Endothelial cell of umbilical vein (primary cell): ENCODE results near the gene GID4. TPM values are rescaled to one million over a fixed set of nuclear protein-coding genes. Genes with fewer than 3 reads are reported as not detected.

Experiments
- BruUV-seq: library from RNA; stranded (reverse); fragments of 400-500 nt; replicated peaks from 2 replicates; lab custom pipeline; 2021; lab: Mats Ljungman, UMichigan
- CTCF ChIA-PET: fragments of 300-600, 350-600 bp; sonication (Branson Sonifier 250); formaldehyde crosslinking; loops from one replicate; lab custom pipeline; 2021; ENCODE audit warnings: antibody characterized with exemption, inconsistent platforms; lab: Charles Lee
- POLR2A ChIA-PET: fragments of 300-600, 350-600 bp; sonication (Branson Sonifier 250); formaldehyde crosslinking; loops from one replicate; lab custom pipeline; 2021; ENCODE audit warnings: antibody characterized with exemption, inconsistent platforms; lab: Charles Lee
- DNase-seq: peaks from one replicate; pipeline ENCODE4 v3.0.0-alpha.2; 2011; ENCODE audit warnings: low read depth, low spot score
- FAIRE-seq: peaks from 2 replicates; lab custom pipeline; 2011; peaks lifted over from hg19 to GRCh38; lab: Jason Lieb, UNC
- H2AFZ ChIP-seq: 2 replicates; pipeline ENCODE4 v1.6.0; 2012; ENCODE audit warnings: low read depth, low read length, control low read depth, inconsistent platforms
- H3K27ac ChIP-seq: 2 replicates; pipeline ENCODE4 v1.5.1; 2011; ENCODE audit warnings: low read depth, mild to moderate bottlenecking, control low read depth, low read length, moderate library complexity; ENCODE audit not compliant: insufficient read depth
- H3K27me3 ChIP-seq, 2 experiments: 2 replicates each; pipeline versions ENCODE4 v1.6.0 to v1.6.1; 2011; ENCODE audit warnings: low read length in 2 of 2, mixed read lengths in 1 of 2; ENCODE audit not compliant: control insufficient read depth in 2 of 2, insufficient read depth in 2 of 2
- H3K36me3 ChIP-seq, 2 experiments: 2 replicates in 1 of 2; 3 replicates in 1 of 2; pipeline ENCODE4 v1.5.1; 2011; ENCODE audit warnings: low read length in 2 of 2, mild to moderate bottlenecking in 1 of 2, moderate library complexity in 1 of 2; ENCODE audit not compliant: control insufficient read depth in 2 of 2, insufficient read depth in 2 of 2; ENCODE audit errors: extremely low read depth in 1 of 2
- H3K4me1 ChIP-seq: 3 replicates; pipeline ENCODE4 v1.5.1; 2011; ENCODE audit warnings: mild to moderate bottlenecking, low read length; ENCODE audit not compliant: control insufficient read depth, insufficient read depth; ENCODE audit errors: extremely low read depth
- H3K4me2 ChIP-seq: 2 replicates; pipeline ENCODE4 v1.6.1; 2011; ENCODE audit warnings: low read length, control low read depth, mixed read lengths; ENCODE audit not compliant: insufficient read depth
- H3K4me3 ChIP-seq, 3 experiments: fragments of 200-600 bp in 1 of 3; sonication (generic), shearing (Covaris generic) in 1 of 3; replicated peaks in 1 of 3; 2 replicates each; pipeline ENCODE4 v1.5.1; 2011 to 2016; ENCODE audit warnings: control low read depth in 3 of 3, low read length in 3 of 3, mild to moderate bottlenecking in 2 of 3, inconsistent platforms in 1 of 3, low read depth in 1 of 3, moderate library complexity in 1 of 3; ENCODE audit not compliant: insufficient read depth in 1 of 3
- H3K79me2 ChIP-seq: 2 replicates; pipeline ENCODE4 v1.6.0; 2012; ENCODE audit warnings: low read length, inconsistent platforms; ENCODE audit not compliant: control insufficient read depth, insufficient read depth
- H3K9ac ChIP-seq: replicated peaks from 2 replicates; pipeline ENCODE3; 2011; ENCODE audit warnings: low read length, control low read depth; ENCODE audit not compliant: insufficient read depth; ENCODE audit errors: extremely low read depth
- H3K9me1 ChIP-seq: replicated peaks from 3 replicates; pipeline ENCODE4 v1.6.0; 2011; ENCODE audit warnings: mild to moderate bottlenecking, low read length; ENCODE audit not compliant: control insufficient read depth, insufficient read depth; ENCODE audit errors: extremely low read depth
- H3K9me3 ChIP-seq: replicated peaks from 2 replicates; pipeline ENCODE4 v1.5.1; 2012; ENCODE audit warnings: low read length, inconsistent platforms; ENCODE audit not compliant: control insufficient read depth, insufficient read depth
- H4K20me1 ChIP-seq: replicated peaks from 2 replicates; pipeline ENCODE3; 2011; ENCODE audit warnings: mild to moderate bottlenecking, low read length; ENCODE audit not compliant: control insufficient read depth, insufficient read depth; ENCODE audit errors: extremely low read depth
- EZH2 ChIP-seq: IDR thresholded peaks from 2 replicates; pipeline ENCODE4 v1.6.1; 2012; ENCODE audit warnings: borderline replicate concordance, low read depth, mild to moderate bottlenecking, moderate library complexity, low read length, inconsistent platforms; ENCODE audit not compliant: severe bottlenecking
- FOS ChIP-seq: IDR thresholded peaks from 2 replicates; pipeline ENCODE4 v1.6.1; 2011; ENCODE audit warnings: mild to moderate bottlenecking, low read length, moderate library complexity, borderline replicate concordance; ENCODE audit not compliant: insufficient read depth
- GATA2 ChIP-seq: IDR thresholded peaks from 2 replicates; pipeline ENCODE4 v1.7.0; 2011; ENCODE audit warnings: low read depth, mild to moderate bottlenecking, moderate library complexity, mixed read lengths, low read length; ENCODE audit not compliant: insufficient read length, insufficient read depth
- JUN ChIP-seq: IDR thresholded peaks from 2 replicates; pipeline ENCODE4 v1.6.1; 2011; ENCODE audit warnings: borderline replicate concordance, low read depth; ENCODE audit not compliant: insufficient read length, insufficient read depth
- MYC ChIP-seq: IDR thresholded peaks from one replicate; pipeline ENCODE4 v1.6.1; 2011; ENCODE audit warnings: mild to moderate bottlenecking, low read depth, low read length
- POLR2A ChIP-seq: IDR thresholded peaks from 2 replicates; pipeline ENCODE4 v1.6.1; 2012; ENCODE audit warnings: low read depth, mild to moderate bottlenecking, control low read depth, low read length
- POLR2AphosphoS5 ChIP-seq: IDR thresholded peaks from 2 replicates; pipeline ENCODE4 v1.6.1; 2012; ENCODE audit warnings: low read depth, mild to moderate bottlenecking, control low read depth, low read length, moderate library complexity; ENCODE audit not compliant: insufficient read depth
- dilution Hi-C: fragments of 300-500 bp; cut with MboI; formaldehyde crosslinking; loops from one replicate; pipeline ENCODE4 v1.15.0; 2019; ENCODE audit warnings: low sequenced_read_pairs; ENCODE audit not compliant: extremely low pct_ligation_motif_present
- intact Hi-C: fragments of 100-400 bp; cut with micrococcal nuclease; formaldehyde crosslinking; loops from one replicate; pipeline ENCODE4 v1.10.0; 2022
- polyA plus RNA-seq, 4 experiments: library from polyadenylated mRNA; depleted of rRNA in 3 of 4; stranded (reverse) in 3 of 4; unstranded in 1 of 4; fragments of >200 nt; gene quantifications; 2 replicates each; pipeline versions ENCODE4 v1.2.1 to v1.2.3, GENCODE V29; 2011 to 2012; ENCODE audit warnings: missing spikeins in 1 of 4
- total RNA-seq: library from RNA; stranded (reverse); gene quantifications from 2 replicates; pipeline ENCODE4 v1.2.3, GENCODE V29; 2021
- TF ChIP-seq, protein P1 (sequence below): IDR thresholded peaks from 2 replicates; pipeline ENCODE4 v1.6.1; 2011; ENCODE audit not compliant: insufficient read depth, insufficient read length
- TF ChIP-seq, protein P2 (sequence below), 2 donors: IDR thresholded peaks; 1 replicate in 1 of 2; 2 replicates in 1 of 2; pipeline ENCODE4 v1.5.1; 2011; ENCODE audit warnings: low read length in 2 of 2, mild to moderate bottlenecking in 2 of 2, moderate library complexity in 2 of 2, control low read depth in 1 of 2, inconsistent platforms in 1 of 2, low read depth in 1 of 2; ENCODE audit not compliant: insufficient read depth in 1 of 2; ENCODE audit errors: extremely low read depth in 1 of 2

Gene GID4
- total and polyA plus RNA-seq, 2 donors (not counting 3 experiments of a cell fraction or from before 2014, with no cell fraction given) = 6.4 to 11.3 TPM

DNA sequence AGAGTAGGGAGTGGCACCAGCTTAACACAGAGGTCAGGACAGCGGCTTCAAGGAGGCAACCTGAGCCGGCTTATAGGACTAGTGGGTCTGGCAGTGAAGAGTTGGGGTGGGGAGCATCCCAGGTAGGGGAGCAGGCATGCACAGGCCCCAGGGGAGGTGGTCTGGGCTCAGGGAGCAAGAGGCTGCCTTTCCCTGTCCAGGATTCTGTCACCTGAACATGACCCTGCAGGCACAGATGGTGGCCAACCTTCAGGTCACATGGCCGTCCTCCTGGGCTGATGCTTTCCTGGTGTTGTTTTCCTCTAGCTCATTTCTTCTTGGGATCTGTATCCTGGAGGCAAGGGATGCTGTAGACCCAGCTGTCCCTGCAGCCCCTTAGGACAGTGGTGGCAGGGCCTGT is 65.8 kb downstream of the GID4 start:
- no peak overlapping the region for H2AFZ ChIP-seq
- DNase-seq = no peak
- no peak for FAIRE-seq
- H3K9me1 ChIP-seq = no peaks in the 10 kb centered on the region
- H3K4me1 ChIP-seq = no peaks in the 10 kb centered on the region
- TF ChIP-seq POLR2A (no peak), MYC (no peak), JUN (no peak), FOS (no peak), GATA2 (no peak), POLR2AphosphoS5 (no peak), EZH2 (no peak)
- TF ChIP-seq, protein P1, sequence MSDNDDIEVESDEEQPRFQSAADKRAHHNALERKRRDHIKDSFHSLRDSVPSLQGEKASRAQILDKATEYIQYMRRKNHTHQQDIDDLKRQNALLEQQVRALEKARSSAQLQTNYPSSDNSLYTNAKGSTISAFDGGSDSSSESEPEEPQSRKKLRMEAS = no peak
- TF ChIP-seq, protein P2, sequence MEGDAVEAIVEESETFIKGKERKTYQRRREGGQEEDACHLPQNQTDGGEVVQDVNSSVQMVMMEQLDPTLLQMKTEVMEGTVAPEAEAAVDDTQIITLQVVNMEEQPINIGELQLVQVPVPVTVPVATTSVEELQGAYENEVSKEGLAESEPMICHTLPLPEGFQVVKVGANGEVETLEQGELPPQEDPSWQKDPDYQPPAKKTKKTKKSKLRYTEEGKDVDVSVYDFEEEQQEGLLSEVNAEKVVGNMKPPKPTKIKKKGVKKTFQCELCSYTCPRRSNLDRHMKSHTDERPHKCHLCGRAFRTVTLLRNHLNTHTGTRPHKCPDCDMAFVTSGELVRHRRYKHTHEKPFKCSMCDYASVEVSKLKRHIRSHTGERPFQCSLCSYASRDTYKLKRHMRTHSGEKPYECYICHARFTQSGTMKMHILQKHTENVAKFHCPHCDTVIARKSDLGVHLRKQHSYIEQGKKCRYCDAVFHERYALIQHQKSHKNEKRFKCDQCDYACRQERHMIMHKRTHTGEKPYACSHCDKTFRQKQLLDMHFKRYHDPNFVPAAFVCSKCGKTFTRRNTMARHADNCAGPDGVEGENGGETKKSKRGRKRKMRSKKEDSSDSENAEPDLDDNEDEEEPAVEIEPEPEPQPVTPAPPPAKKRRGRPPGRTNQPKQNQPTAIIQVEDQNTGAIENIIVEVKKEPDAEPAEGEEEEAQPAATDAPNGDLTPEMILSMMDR (IDR thresholded peaks at IDR 0.05; ENCODE audit: extremely low read depth in 1 of 2, insufficient read depth in 1 of 2, low read depth in 1 of 2, low read length in 2 of 2) = no peak
- H3K36me3 ChIP-seq = peaks cover 0 to 21% of the 10 kb centered on the region in 2 experiments
- no peaks in the 10 kb centered on the region for H3K79me2 ChIP-seq
- H3K27ac ChIP-seq = no peak overlapping the region
- CTCF ChIA-PET = no interaction called here
- no peaks in the 10 kb centered on the region for H4K20me1 ChIP-seq
- intact Hi-C loops = no loop called here
- no peak overlapping the region for H3K4me2 ChIP-seq
- dilution Hi-C loops = no loop called here
- H3K27me3 ChIP-seq = no peaks in the 10 kb centered on the region
- POLR2A ChIA-PET = no interaction called here
- no peak overlapping the region for H3K9ac ChIP-seq
- no peaks in the 10 kb centered on the region for H3K9me3 ChIP-seq
- BruUV-seq = no TSS peak
- no peak overlapping the region for H3K4me3 ChIP-seq
